Muscle of leg (tissue), 11 donors: Measurements from ENCODE around the gene EVX1. TPM values are rescaled to one million over a fixed set of nuclear protein-coding genes. Genes with fewer than 3 reads are reported as not detected.

Source experiments
- DNase-seq: peaks from one replicate; pipeline ENCODE4 v3.0.0; 2013
- H3K27ac ChIP-seq: one replicate; pipeline ENCODE4 v1.5.1; 2013; ENCODE audit warnings: mild to moderate bottlenecking, low read length, control low read depth
- H3K27me3 ChIP-seq: one replicate; pipeline ENCODE4 v1.6.1; 2013; ENCODE audit warnings: low read length; ENCODE audit not compliant: control insufficient read depth, insufficient read depth
- H3K36me3 ChIP-seq: one replicate; pipeline ENCODE4 v1.6.1; 2013; ENCODE audit warnings: low read length; ENCODE audit not compliant: control insufficient read depth, insufficient read depth
- H3K4me1 ChIP-seq: one replicate; pipeline ENCODE4 v1.6.1; 2013; ENCODE audit warnings: low read length; ENCODE audit not compliant: control insufficient read depth, insufficient read depth
- H3K4me3 ChIP-seq: one replicate; pipeline ENCODE4 v1.5.1; 2013; ENCODE audit warnings: low read length, control low read depth
- H3K9me3 ChIP-seq: replicated peaks from 2 replicates; pipeline ENCODE4 v1.6.1; 2013; ENCODE audit warnings: low read depth, low read length; ENCODE audit not compliant: control insufficient read depth
- WGBS: methylation state at CpG from one replicate; pipeline ENCODE4 v1.1.5; 2013; ENCODE audit warnings: missing lambda C conversion rate; ENCODE audit not compliant: insufficient coverage; 5-methylcytosine and 5-hydroxymethylcytosine counted together
- polyA plus RNA-seq, 8 donors: library from polyadenylated mRNA; unstranded; fragments of 120-200 nt; gene quantifications; one replicate each; pipeline versions ENCODE4 v1.2.1 to v1.2.3, GENCODE V29; 2013; ENCODE audit warnings: inconsistent platforms in 1 of 8, low replicate concordance in 1 of 8; ENCODE audit not compliant: insufficient read length in 8 of 8, insufficient read depth in 1 of 8
- total RNA-seq: library from RNA; stranded (reverse); fragments of 120-200 nt; gene quantifications from one replicate; pipeline ENCODE4 v1.2.4, GENCODE V29; 2013

The EVX1 gene
- total and polyA plus RNA-seq, 9 donors: not detected

DNA sequence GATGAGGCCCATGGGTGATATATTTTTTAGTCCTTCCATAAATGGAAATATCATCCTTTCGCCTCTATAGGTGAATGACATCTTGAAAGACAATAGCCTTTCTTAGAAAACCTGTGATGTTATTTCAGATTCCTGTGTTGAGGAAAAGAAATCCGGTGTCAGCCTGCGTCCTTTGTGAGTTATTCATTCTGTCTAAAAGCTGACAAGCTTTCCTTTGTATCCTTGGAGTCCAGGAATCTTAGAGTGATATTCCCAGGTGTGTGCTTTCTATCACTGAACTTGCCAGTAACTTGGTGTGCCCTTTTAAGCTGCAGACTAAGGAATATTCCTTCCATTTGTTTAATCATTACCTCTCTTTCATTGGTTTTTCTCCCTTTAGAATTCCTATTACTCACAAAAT lies 41.0 kb downstream of the EVX1 start:
- H3K27me3 ChIP-seq: no peaks in the 10 kb centered on the region
- H3K9me3 ChIP-seq: no peaks in the 10 kb centered on the region
- no peak overlapping the region for H3K4me3 ChIP-seq
- no peak overlapping the region for H3K27ac ChIP-seq
- DNase-seq: no peak
- no CpG with 5 or more reads among the region's 3 CpGs for WGBS
- no peaks in the 10 kb centered on the region for H3K4me1 ChIP-seq
- no peaks in the 10 kb centered on the region for H3K36me3 ChIP-seq

- 92% methylated on average over 1 of the region's 2 CpGs for WGBS
- Histone ChIP-seq H3K9me3 (no peaks in the 10 kb centered on the region), H3K27me3 (no peaks in the 10 kb centered on the region), H3K27ac (no peak overlapping the region), H3K4me3 (no peak overlapping the region), H3K36me3 (no peaks in the 10 kb centered on the region), H3K4me1 (no peaks in the 10 kb centered on the region)
- DNase-seq: no peak
These were observed 52.6 kb downstream of the EVX1 start for GRCh38 chr7:27295236-27295635.

GRCh38 chr7:27297356-27297755 lies 54.8 kb downstream of the EVX1 start:
- Histone ChIP-seq H3K9me3 (no peaks in the 10 kb centered on the region), H3K27me3 (no peaks in the 10 kb centered on the region), H3K36me3 (no peaks in the 10 kb centered on the region), H3K27ac (no peak overlapping the region), H3K4me1 (no peaks in the 10 kb centered on the region), H3K4me3 (no peak overlapping the region)
- DNase-seq: no peak
- no CpG with 5 or more reads among the region's 8 CpGs for WGBS

Other genes starting within 250 kb of the EVX1 start
- 0.58 TPM for gene HOXA1, start 146.8 kb upstream of the EVX1 start, total RNA-seq
- 1 to 10 TPM in 3 of 8 donors, under 1 TPM in 5; 0.42 to 1.2 (median 0.93) TPM for gene HOXA1, start 146.8 kb upstream of the EVX1 start, polyA plus RNA-seq
- 0.71 TPM for gene HOXA2, start 140.1 kb upstream of the EVX1 start, total RNA-seq
- 1 to 10 TPM in 6 of 8 donors, under 1 TPM in 2; 0.70 to 3.1 (median 1.4) TPM for gene HOXA2, start 140.1 kb upstream of the EVX1 start, polyA plus RNA-seq
- 3.2 TPM for gene HOXA4, start 112.0 kb upstream of the EVX1 start, total RNA-seq
- gene HOXA4, start 112.0 kb upstream of the EVX1 start, polyA plus RNA-seq: 10 to 100 TPM in 7 of 8 donors, 1 to 10 TPM in 1; 10.0 to 26.2 (median 23.0) TPM
- 9.4 TPM for gene HOXA5, start 99.1 kb upstream of the EVX1 start, total RNA-seq
- gene HOXA5, start 99.1 kb upstream of the EVX1 start, polyA plus RNA-seq: 10 to 100 TPM in 4 of 8 donors, 1 to 10 TPM in 4; 7.1 to 16.6 (median 9.7) TPM
- gene HOXA6, start 95.0 kb upstream of the EVX1 start, total RNA-seq: 5.6 TPM
- gene HOXA6, start 95.0 kb upstream of the EVX1 start, polyA plus RNA-seq: 10 to 100 TPM in 1 of 8 donors, 1 to 10 TPM in 7; 4.2 to 10.5 (median 6.2) TPM
- gene HOXA3, start 90.2 kb upstream of the EVX1 start, total RNA-seq: 4.7 TPM
- 10 to 100 TPM in 4 of 8 donors, 1 to 10 TPM in 4; 5.1 to 12.5 (median 9.7) TPM for gene HOXA3, start 90.2 kb upstream of the EVX1 start, polyA plus RNA-seq
- gene HOXA7, start 86.1 kb upstream of the EVX1 start, total RNA-seq: 3.9 TPM
- 10 to 100 TPM in 7 of 8 donors, 1 to 10 TPM in 1; 8.4 to 16.3 (median 12.6) TPM for gene HOXA7, start 86.1 kb upstream of the EVX1 start, polyA plus RNA-seq
- gene HOXA9, start 77.3 kb upstream of the EVX1 start, total RNA-seq: 16.6 TPM
- gene HOXA9, start 77.3 kb upstream of the EVX1 start, polyA plus RNA-seq: 10 to 100 TPM; 16.0 to 28.5 (median 22.7) TPM
- gene HOXA10, start 68.5 kb upstream of the EVX1 start, total RNA-seq: 21.2 TPM
- gene HOXA10, start 68.5 kb upstream of the EVX1 start, polyA plus RNA-seq: 10 to 100 TPM; 27.3 to 36.0 (median 31.2) TPM
- 4.7 TPM for gene HOXA11, start 57.6 kb upstream of the EVX1 start, total RNA-seq
- gene HOXA11, start 57.6 kb upstream of the EVX1 start, polyA plus RNA-seq: 10 to 100 TPM in 1 of 8 donors, 1 to 10 TPM in 7; 2.0 to 12.0 (median 6.5) TPM
- 0.40 TPM for gene HOXA13, start 42.7 kb upstream of the EVX1 start, total RNA-seq
- 1 to 10 TPM in 2 of 8 donors, under 1 TPM in 4, not detected in 2; 0.27 to 1.6 (median 0.54) TPM for gene HOXA13, start 42.7 kb upstream of the EVX1 start, polyA plus RNA-seq